Fibroblast of lung (primary cell): ENCODE measurements around the gene ANKS3. TPM values are rescaled to one million over a fixed set of nuclear protein-coding genes. Genes with fewer than 3 reads are reported as not detected.

Experiments used
- DNase-seq, 2 donors: peaks; one replicate each; pipeline versions ENCODE4 v3.0.0 to v3.0.0-alpha.2; 2010; ENCODE audit warnings: low read depth in 2 of 2
- H2AFZ ChIP-seq: 2 replicates; pipeline ENCODE4 v1.5.1; 2012; ENCODE audit warnings: low read length, control low read depth, inconsistent platforms
- H3K27ac ChIP-seq: 2 replicates; pipeline ENCODE4 v1.5.1; 2011; ENCODE audit warnings: low read length, control low read depth; ENCODE audit not compliant: insufficient read depth
- H3K27me3 ChIP-seq: 2 replicates; pipeline ENCODE4 v1.5.1; 2011; ENCODE audit warnings: mild to moderate bottlenecking, low read length; ENCODE audit not compliant: control insufficient read depth, insufficient read depth
- H3K36me3 ChIP-seq: 2 replicates; pipeline ENCODE4 v1.5.1; 2011; ENCODE audit warnings: low read length; ENCODE audit not compliant: control insufficient read depth, insufficient read depth
- H3K4me1 ChIP-seq: 2 replicates; pipeline ENCODE4 v1.5.1; 2011; ENCODE audit warnings: low read length; ENCODE audit not compliant: control insufficient read depth, insufficient read depth; ENCODE audit errors: extremely low read depth
- H3K4me2 ChIP-seq: 2 replicates; pipeline ENCODE4 v1.5.1; 2011; ENCODE audit warnings: low read length, control low read depth; ENCODE audit not compliant: insufficient read depth; ENCODE audit errors: extremely low read depth
- H3K4me3 ChIP-seq, 4 experiments: fragments of 200-600 bp in 1 of 4; sonication (generic) in 1 of 4; replicated peaks in 1 of 4; 2 replicates each; pipeline ENCODE4 v1.5.1; 2011 to 2016; ENCODE audit warnings: low read length in 4 of 4, low read depth in 3 of 4, mild to moderate bottlenecking in 3 of 4, control low read depth in 2 of 4, inconsistent platforms in 1 of 4, mixed read lengths in 1 of 4; ENCODE audit not compliant: insufficient read depth in 1 of 4; ENCODE audit errors: control extremely low read depth in 1 of 4
- H3K79me2 ChIP-seq: 2 replicates; pipeline ENCODE4 v1.5.1; 2012; ENCODE audit warnings: mild to moderate bottlenecking, low read length, inconsistent platforms; ENCODE audit not compliant: control insufficient read depth, insufficient read depth
- H3K9ac ChIP-seq: 2 replicates; pipeline ENCODE4 v1.5.1; 2011; ENCODE audit warnings: mild to moderate bottlenecking, low read length, control low read depth; ENCODE audit not compliant: insufficient read depth
- H3K9me3 ChIP-seq: 2 replicates; pipeline ENCODE4 v1.5.1; 2012; ENCODE audit warnings: low read depth, low read length; ENCODE audit not compliant: control insufficient read depth, insufficient read depth
- H4K20me1 ChIP-seq: 2 replicates; pipeline ENCODE4 v1.5.1; 2011; ENCODE audit warnings: low read length; ENCODE audit not compliant: control insufficient read depth, insufficient read depth; ENCODE audit errors: extremely low read depth
- CTCF ChIP-seq, 2 donors: IDR thresholded peaks in 1 of 2; conservative IDR thresholded peaks in 1 of 2; 1 replicate in 1 of 2; 2 replicates in 1 of 2; pipeline ENCODE4 v1.5.1; 2011 to 2012; ENCODE audit warnings: low read length in 2 of 2, control low read depth in 1 of 2, inconsistent platforms in 1 of 2, low read depth in 1 of 2, mild to moderate bottlenecking in 1 of 2
- EZH2 ChIP-seq: IDR thresholded peaks from 2 replicates; pipeline ENCODE4 v1.5.1; 2012; ENCODE audit warnings: low read length, control low read depth, mild to moderate bottlenecking; ENCODE audit errors: missing control alignments
- polyA plus RNA-seq, 2 donors: library from polyadenylated mRNA; depleted of rRNA in 1 of 2; stranded (reverse) in 1 of 2; unstranded in 1 of 2; fragments of >200 nt; gene quantifications; 2 replicates each; pipeline ENCODE4 v1.2.1, GENCODE V29; 2011 to 2012; ENCODE audit warnings: missing spikeins in 1 of 2
- total RNA-seq: library from RNA; depleted of rRNA; stranded (reverse); fragments of >200 nt; gene quantifications from 2 replicates; pipeline ENCODE4 v1.2.1, GENCODE V29; 2014

The ANKS3 gene
- total and polyA plus RNA-seq, 2 donors (not counting 1 experiment from before 2014, with no cell fraction given), result 11.9 to 26.3 TPM

GRCh38 chr16:4695473-4696171 is 38.4 kb downstream of the ANKS3 start:
- H3K79me2 ChIP-seq, result peaks cover 4% of the 10 kb centered on the region
- no peaks in the 10 kb centered on the region for H4K20me1 ChIP-seq
- no peak overlapping the region for H3K4me3 ChIP-seq
- H3K9ac ChIP-seq, result no peak overlapping the region
- H3K36me3 ChIP-seq, result peaks cover 29% of the 10 kb centered on the region
- peak overlapping the region; percentile 20 for H3K27ac ChIP-seq
- no peak overlapping the region for H3K4me2 ChIP-seq
- TF ChIP-seq EZH2, result no peak
- no peak for TF ChIP-seq CTCF (conservative IDR thresholded peaks at IDR 0.05 in 1 of 2, IDR thresholded peaks at IDR 0.05 in 1 of 2; ENCODE audit: low read depth in 1 of 2, low read length in 2 of 2)
- no peak overlapping the region for H2AFZ ChIP-seq
- no peaks in the 10 kb centered on the region for H3K9me3 ChIP-seq
- H3K27me3 ChIP-seq, result no peaks in the 10 kb centered on the region
- H3K4me1 ChIP-seq, result peaks cover 7% of the 10 kb centered on the region
- DNase-seq, result no peak

GRCh38 chr16:4694642-4695451 is 39.2 kb downstream of the ANKS3 start:
- Histone ChIP-seq H4K20me1 (no peaks in the 10 kb centered on the region), H3K9me3 (no peaks in the 10 kb centered on the region), H3K79me2 (peaks cover 4% of the 10 kb centered on the region), H3K36me3 (peaks cover 28% of the 10 kb centered on the region), H3K4me3 (peak overlapping the region in 3 of 4 experiments; percentile 60 to 80 (median 71)), H3K27ac (peak overlapping the region; percentile 14), H3K4me2 (peak overlapping the region; percentile 68), H3K9ac (no peak overlapping the region), H3K4me1 (peaks cover 7% of the 10 kb centered on the region), H2AFZ (no peak overlapping the region), H3K27me3 (no peaks in the 10 kb centered on the region)
- peak in 1 of 2 donors; percentile 10 for TF ChIP-seq CTCF (conservative IDR thresholded peaks at IDR 0.05 in 1 of 2, IDR thresholded peaks at IDR 0.05 in 1 of 2; ENCODE audit: low read depth in 1 of 2, low read length in 2 of 2)
- no peak for TF ChIP-seq EZH2
- no peak for DNase-seq

DNA sequence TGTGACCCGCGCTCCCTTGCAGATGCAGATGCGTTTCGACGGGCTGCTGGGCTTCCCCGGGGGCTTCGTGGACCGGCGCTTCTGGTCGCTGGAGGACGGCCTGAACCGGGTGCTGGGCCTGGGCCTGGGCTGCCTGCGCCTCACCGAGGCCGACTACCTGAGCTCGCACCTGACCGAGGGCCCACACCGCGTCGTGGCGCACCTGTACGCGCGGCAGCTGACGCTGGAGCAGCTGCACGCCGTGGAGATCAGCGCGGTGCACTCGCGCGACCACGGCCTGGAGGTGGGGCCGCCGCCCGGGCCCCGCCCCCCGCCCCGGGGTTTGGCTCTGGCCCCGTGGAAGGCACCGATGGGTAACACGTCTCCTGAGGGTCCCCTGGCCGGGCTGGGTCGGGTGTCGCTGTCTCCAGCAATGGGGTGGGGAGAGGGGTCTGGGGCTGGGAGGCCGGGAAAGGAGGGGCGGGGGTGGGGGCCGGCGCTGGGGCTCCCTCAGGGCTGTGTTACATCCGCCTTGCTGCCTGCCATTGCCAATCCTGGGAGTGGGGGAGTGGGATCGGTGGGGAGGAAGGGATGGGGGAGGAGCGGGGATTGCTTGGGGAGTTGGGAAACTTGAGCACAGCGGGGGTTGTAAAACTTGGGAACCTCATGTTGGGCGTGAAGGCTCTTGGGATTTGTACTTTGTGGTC is 40.0 kb downstream of the ANKS3 start:
- Histone ChIP-seq H3K9ac (peak overlapping the region; percentile 90), H2AFZ (no peak overlapping the region), H3K9me3 (no peaks in the 10 kb centered on the region), H3K79me2 (peaks cover 4% of the 10 kb centered on the region), H3K36me3 (peaks cover 26% of the 10 kb centered on the region), H3K4me2 (peak overlapping the region; percentile 68), H3K4me1 (peaks cover 7% of the 10 kb centered on the region), H3K27me3 (no peaks in the 10 kb centered on the region), H4K20me1 (no peaks in the 10 kb centered on the region), H3K27ac (peak overlapping the region; percentile 53), H3K4me3 (peak overlapping the region; percentile 60 to 82 (median 76))
- no peak for TF ChIP-seq EZH2
- DNase-seq, result peak; percentile 55 to 67
